WTC11 (cell line): ENCODE measurements around the gene OR13C5. TPM values are rescaled to one million over a fixed set of nuclear protein-coding genes. Genes with fewer than 3 reads are reported as not detected.

ENCODE experiments used
- ATAC-seq: fragments of 200-7000 bp; cut with Tn5 transposase; 2 replicates; pipeline ENCODE4 v1.10.0; 2021; ENCODE audit warnings: mild to moderate bottlenecking, moderate library complexity
- CTCF ChIA-PET: fragments of 300-600 bp; sonication (Branson Sonifier 250); formaldehyde crosslinking; loops from one replicate; lab custom pipeline; 2021; ENCODE audit warnings: antibody characterized with exemption; lab: Charles Lee
- POLR2A ChIA-PET: fragments of 350-600 bp; sonication (Branson Sonifier 250); formaldehyde crosslinking; loops from one replicate; lab custom pipeline; 2021; ENCODE audit warnings: antibody characterized with exemption; lab: Charles Lee
- DNase-seq: peaks from one replicate; pipeline ENCODE4 v3.0.0; 2021; ENCODE audit warnings: low spot score
- H3K27ac Mint-ChIP-seq: 2 replicates; pipeline ENCODE4 v1.8.0; 2021; ENCODE audit warnings: mixed read lengths
- H3K27me3 Mint-ChIP-seq: 2 replicates; pipeline ENCODE4 v1.8.0; 2021; ENCODE audit warnings: low read depth, mild to moderate bottlenecking, moderate library complexity, mixed read lengths
- H3K36me3 Mint-ChIP-seq: 2 replicates; pipeline ENCODE4 v1.8.0; 2021; ENCODE audit warnings: mixed read lengths
- H3K4me1 Mint-ChIP-seq: 2 replicates; pipeline ENCODE4 v1.8.0; 2022; ENCODE audit warnings: mixed read lengths
- H3K4me3 Mint-ChIP-seq: 2 replicates; pipeline ENCODE4 v1.8.0; 2021; ENCODE audit warnings: mild to moderate bottlenecking, moderate library complexity, mixed read lengths
- H3K9me3 Mint-ChIP-seq: 2 replicates; pipeline ENCODE4 v1.8.0; 2021; ENCODE audit warnings: mixed read lengths
- ATF1 ChIP-seq: sonication (generic); formaldehyde crosslinking; IDR thresholded peaks from 2 replicates; pipeline ENCODE4 v1.8.1; 2023; ENCODE audit warnings: mild to moderate bottlenecking, moderate library complexity, missing genetic modification reagents
- ESRRA ChIP-seq: sonication (generic); formaldehyde crosslinking; IDR thresholded peaks from 2 replicates; pipeline ENCODE4 v1.8.1; 2022; ENCODE audit warnings: mild to moderate bottlenecking, missing genetic modification reagents, borderline replicate concordance
- GABPB1 ChIP-seq: sonication (generic); formaldehyde crosslinking; IDR thresholded peaks from 2 replicates; pipeline ENCODE4 v1.8.1; 2023; ENCODE audit warnings: mild to moderate bottlenecking, missing genetic modification reagents
- NR3C1 ChIP-seq: sonication (generic); formaldehyde crosslinking; conservative IDR thresholded peaks from 2 replicates; pipeline ENCODE4 v1.8.1; 2023; ENCODE audit warnings: low read depth, mild to moderate bottlenecking, missing genetic modification reagents
- TEAD4 ChIP-seq: sonication (generic); formaldehyde crosslinking; IDR thresholded peaks from 2 replicates; pipeline ENCODE4 v1.8.0; 2022; ENCODE audit warnings: mild to moderate bottlenecking, missing genetic modification reagents
- ZNF232 ChIP-seq: sonication (generic); formaldehyde crosslinking; IDR thresholded peaks from 2 replicates; pipeline ENCODE4 v1.8.0; 2022; ENCODE audit warnings: mild to moderate bottlenecking, missing genetic modification reagents
- ZNF317 ChIP-seq: sonication (generic); formaldehyde crosslinking; IDR thresholded peaks from 2 replicates; pipeline ENCODE4 v1.8.1; 2023; ENCODE audit warnings: low read depth, mild to moderate bottlenecking, moderate library complexity, missing genetic modification reagents, borderline replicate concordance
- ZNF416 ChIP-seq: fragments of 250-450 bp; sonication (Bioruptor Pico); IDR thresholded peaks from 2 replicates; pipeline ENCODE4 v1.9.0; 2021; ENCODE audit warnings: mild to moderate bottlenecking, inconsistent platforms
- total RNA-seq: library from RNA; stranded (reverse); gene quantifications from 3 replicates; pipeline ENCODE4 v1.2.3, GENCODE V29; 2021
- TF ChIP-seq, protein P1 (sequence below): sonication (generic); formaldehyde crosslinking; conservative IDR thresholded peaks from 2 replicates; pipeline ENCODE4 v1.8.1; 2022; ENCODE audit warnings: mild to moderate bottlenecking, missing genetic modification reagents
- TF ChIP-seq, protein P2 (sequence below): sonication (generic); formaldehyde crosslinking; IDR thresholded peaks from 2 replicates; pipeline ENCODE4 v1.8.1; 2023; ENCODE audit warnings: mild to moderate bottlenecking, missing genetic modification reagents, moderate library complexity
- TF ChIP-seq, protein P3 (sequence below): sonication (generic); formaldehyde crosslinking; IDR thresholded peaks from 2 replicates; pipeline ENCODE4 v1.8.1; 2022; ENCODE audit warnings: mild to moderate bottlenecking, moderate library complexity, missing genetic modification reagents
- TF ChIP-seq, protein P4 (sequence below): sonication (generic); formaldehyde crosslinking; IDR thresholded peaks from 2 replicates; pipeline ENCODE4 v1.8.0; 2023; ENCODE audit warnings: missing genetic modification reagents
- TF ChIP-seq, protein P5 (sequence below): sonication (generic); formaldehyde crosslinking; IDR thresholded peaks from 2 replicates; pipeline ENCODE4 v1.8.1; 2022; ENCODE audit warnings: missing genetic modification reagents, borderline replicate concordance
- TF ChIP-seq, protein P6 (sequence below): sonication (generic); formaldehyde crosslinking; IDR thresholded peaks from 2 replicates; pipeline ENCODE4 v1.8.0; 2022; ENCODE audit warnings: mild to moderate bottlenecking, missing genetic modification reagents
- TF ChIP-seq, protein P7 (sequence below): sonication (generic); formaldehyde crosslinking; IDR thresholded peaks from 2 replicates; pipeline ENCODE4 v1.8.0; 2022; ENCODE audit warnings: missing genetic modification reagents
- TF ChIP-seq, protein P8 (sequence below): fragments of 250-450 bp; sonication (Bioruptor Pico); IDR thresholded peaks from 2 replicates; pipeline ENCODE4 v2.1.2; 2022; ENCODE audit warnings: mild to moderate bottlenecking, moderate library complexity

OR13C5 gene
- total RNA-seq, 1 experiment from 2014 or later: not detected

DNA sequence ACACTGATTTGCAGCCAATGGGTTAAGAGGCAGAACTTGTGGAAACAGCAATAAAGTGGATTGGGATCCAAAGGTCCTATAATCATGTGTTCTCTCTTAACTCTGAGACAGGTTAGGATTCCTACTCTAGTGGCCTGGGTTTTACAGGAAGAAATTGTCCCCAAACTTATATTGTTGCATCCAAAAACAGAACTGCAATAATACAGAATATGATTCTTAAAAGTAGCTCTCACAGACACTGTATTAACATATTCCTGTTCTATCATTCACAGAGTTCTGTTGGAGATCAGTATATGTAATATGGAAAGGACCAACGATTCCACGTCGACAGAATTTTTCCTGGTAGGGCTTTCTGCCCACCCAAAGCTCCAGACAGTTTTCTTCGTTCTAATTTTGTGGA, 30.3 kb downstream of the OR13C5 start, which contains the start of gene OR13C8 (continued):
- no peak for TF ChIP-seq GABPB1 (CRISPR knock-in tag)
- no peak for TF ChIP-seq ZNF317

DNA sequence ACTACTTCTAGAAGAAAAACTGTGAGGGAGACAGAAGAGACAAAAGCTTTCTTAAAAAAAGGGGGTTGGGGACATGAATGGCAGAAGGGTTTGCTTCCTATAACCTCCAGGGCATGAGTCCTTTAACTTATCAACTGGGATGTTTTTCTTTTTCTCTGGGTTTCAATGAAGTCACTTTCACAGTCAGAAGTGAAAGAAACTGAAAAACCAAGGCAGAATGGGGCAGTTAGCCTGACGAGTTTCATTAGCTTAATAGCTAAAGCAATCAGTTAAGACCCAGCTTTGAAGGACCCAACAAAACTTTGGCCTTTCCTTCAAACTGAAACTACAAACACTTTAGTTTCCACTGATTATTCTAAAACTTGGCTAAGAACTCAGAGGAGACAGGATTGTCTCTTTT, 34.9 kb downstream of the OR13C5 start:
- Mint-ChIP-seq H3K4me1 (no peaks in the 10 kb centered on the region), H3K9me3 (peaks cover 7% of the 10 kb centered on the region), H3K27ac (no peak overlapping the region), H3K36me3 (no peaks in the 10 kb centered on the region), H3K4me3 (no peak overlapping the region), H3K27me3 (no peaks in the 10 kb centered on the region)
- ChIA-PET CTCF (no interaction called here), POLR2A (no interaction called here)
- no peak for DNase-seq
- TF ChIP-seq, protein P1, sequence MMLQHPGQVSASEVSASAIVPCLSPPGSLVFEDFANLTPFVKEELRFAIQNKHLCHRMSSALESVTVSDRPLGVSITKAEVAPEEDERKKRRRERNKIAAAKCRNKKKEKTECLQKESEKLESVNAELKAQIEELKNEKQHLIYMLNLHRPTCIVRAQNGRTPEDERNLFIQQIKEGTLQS: no peak
- TF ChIP-seq ZNF232: no peak
- TF ChIP-seq, protein P2, sequence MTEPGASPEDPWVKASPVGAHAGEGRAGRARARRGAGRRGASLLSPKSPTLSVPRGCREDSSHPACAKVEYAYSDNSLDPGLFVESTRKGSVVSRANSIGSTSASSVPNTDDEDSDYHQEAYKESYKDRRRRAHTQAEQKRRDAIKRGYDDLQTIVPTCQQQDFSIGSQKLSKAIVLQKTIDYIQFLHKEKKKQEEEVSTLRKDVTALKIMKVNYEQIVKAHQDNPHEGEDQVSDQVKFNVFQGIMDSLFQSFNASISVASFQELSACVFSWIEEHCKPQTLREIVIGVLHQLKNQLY (CRISPR knock-in tag): no peak
- TF ChIP-seq NR3C1 (CRISPR knock-in tag): no peak
- TF ChIP-seq ESRRA: no peak
- TF ChIP-seq, protein P3, sequence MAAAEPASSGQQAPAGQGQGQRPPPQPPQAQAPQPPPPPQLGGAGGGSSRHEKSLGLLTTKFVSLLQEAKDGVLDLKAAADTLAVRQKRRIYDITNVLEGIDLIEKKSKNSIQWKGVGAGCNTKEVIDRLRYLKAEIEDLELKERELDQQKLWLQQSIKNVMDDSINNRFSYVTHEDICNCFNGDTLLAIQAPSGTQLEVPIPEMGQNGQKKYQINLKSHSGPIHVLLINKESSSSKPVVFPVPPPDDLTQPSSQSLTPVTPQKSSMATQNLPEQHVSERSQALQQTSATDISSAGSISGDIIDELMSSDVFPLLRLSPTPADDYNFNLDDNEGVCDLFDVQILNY: no peak
- TF ChIP-seq, protein P4, sequence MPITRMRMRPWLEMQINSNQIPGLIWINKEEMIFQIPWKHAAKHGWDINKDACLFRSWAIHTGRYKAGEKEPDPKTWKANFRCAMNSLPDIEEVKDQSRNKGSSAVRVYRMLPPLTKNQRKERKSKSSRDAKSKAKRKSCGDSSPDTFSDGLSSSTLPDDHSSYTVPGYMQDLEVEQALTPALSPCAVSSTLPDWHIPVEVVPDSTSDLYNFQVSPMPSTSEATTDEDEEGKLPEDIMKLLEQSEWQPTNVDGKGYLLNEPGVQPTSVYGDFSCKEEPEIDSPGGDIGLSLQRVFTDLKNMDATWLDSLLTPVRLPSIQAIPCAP (CRISPR knock-in tag): no peak
- TF ChIP-seq ATF1 (CRISPR knock-in tag): no peak
- TF ChIP-seq, protein P5, sequence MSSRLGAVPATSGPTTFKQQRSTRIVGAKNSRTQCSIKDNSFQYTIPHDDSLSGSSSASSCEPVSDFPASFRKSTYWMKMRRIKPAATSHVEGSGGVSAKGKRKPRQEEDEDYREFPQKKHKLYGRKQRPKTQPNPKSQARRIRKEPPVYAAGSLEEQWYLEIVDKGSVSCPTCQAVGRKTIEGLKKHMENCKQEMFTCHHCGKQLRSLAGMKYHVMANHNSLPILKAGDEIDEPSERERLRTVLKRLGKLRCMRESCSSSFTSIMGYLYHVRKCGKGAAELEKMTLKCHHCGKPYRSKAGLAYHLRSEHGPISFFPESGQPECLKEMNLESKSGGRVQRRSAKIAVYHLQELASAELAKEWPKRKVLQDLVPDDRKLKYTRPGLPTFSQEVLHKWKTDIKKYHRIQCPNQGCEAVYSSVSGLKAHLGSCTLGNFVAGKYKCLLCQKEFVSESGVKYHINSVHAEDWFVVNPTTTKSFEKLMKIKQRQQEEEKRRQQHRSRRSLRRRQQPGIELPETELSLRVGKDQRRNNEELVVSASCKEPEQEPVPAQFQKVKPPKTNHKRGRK (CRISPR knock-in tag): no peak
- no peak for ATAC-seq

DNA sequence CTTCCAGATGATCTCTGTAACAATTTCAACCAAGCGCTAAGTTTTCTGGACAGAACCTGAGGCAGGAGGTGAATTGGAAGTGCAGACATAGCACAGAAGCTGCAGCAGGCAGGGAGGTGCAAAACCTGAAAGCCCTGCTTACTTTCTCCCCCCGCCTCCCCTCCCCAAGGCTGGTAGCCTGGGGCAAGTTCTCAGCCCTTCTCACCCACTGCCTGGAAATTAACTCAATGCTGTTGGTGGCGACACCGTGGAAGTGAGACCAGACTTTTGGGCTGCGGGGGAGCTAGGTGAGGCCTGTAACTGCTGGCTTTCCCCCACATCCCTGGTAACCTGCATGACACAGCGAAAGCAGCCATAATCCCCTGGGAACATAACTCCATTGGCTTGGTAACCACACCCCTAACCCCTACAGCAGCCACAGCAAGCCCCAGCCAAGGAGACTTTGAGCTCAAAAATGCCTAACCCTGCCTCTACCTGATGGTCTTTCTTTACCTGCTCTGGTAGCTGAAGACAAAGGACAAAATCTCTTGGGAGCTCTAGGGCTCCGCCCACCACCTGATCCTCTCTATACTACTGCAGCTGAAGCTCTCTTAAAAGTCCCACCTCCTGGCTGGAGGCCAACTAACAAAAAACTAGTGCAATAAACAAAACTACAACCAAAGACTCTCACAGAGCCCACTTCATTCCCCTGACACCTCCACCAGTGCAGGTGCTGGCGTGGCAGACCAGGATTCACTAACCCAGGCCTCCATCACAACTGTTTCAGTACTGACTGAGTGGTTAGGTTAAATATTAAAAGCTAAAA, 42.2 kb downstream of the OR13C5 start:
- DNase-seq: peak; percentile 23
- peak; percentile 95 for ATAC-seq
- H3K27ac Mint-ChIP-seq: peak overlapping the region; percentile 87
- H3K4me3 Mint-ChIP-seq: no peak overlapping the region
- peaks cover 33% of the 10 kb centered on the region for H3K9me3 Mint-ChIP-seq
- peaks cover 8% of the 10 kb centered on the region for H3K4me1 Mint-ChIP-seq
- peaks cover 11% of the 10 kb centered on the region; the same call in 1 of the 2 replicates for H3K36me3 Mint-ChIP-seq
- CTCF ChIA-PET: no interaction called here
- no peaks in the 10 kb centered on the region for H3K27me3 Mint-ChIP-seq
- POLR2A ChIA-PET: no interaction called here
- TF ChIP-seq, protein P6, sequence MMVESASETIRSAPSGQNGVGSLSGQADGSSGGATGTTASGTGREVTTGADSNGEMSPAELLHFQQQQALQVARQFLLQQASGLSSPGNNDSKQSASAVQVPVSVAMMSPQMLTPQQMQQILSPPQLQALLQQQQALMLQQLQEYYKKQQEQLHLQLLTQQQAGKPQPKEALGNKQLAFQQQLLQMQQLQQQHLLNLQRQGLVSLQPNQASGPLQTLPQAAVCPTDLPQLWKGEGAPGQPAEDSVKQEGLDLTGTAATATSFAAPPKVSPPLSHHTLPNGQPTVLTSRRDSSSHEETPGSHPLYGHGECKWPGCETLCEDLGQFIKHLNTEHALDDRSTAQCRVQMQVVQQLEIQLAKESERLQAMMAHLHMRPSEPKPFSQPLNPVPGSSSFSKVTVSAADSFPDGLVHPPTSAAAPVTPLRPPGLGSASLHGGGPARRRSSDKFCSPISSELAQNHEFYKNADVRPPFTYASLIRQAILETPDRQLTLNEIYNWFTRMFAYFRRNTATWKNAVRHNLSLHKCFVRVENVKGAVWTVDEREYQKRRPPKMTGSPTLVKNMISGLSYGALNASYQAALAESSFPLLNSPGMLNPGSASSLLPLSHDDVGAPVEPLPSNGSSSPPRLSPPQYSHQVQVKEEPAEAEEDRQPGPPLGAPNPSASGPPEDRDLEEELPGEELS: no peak
- TF ChIP-seq, protein P7, sequence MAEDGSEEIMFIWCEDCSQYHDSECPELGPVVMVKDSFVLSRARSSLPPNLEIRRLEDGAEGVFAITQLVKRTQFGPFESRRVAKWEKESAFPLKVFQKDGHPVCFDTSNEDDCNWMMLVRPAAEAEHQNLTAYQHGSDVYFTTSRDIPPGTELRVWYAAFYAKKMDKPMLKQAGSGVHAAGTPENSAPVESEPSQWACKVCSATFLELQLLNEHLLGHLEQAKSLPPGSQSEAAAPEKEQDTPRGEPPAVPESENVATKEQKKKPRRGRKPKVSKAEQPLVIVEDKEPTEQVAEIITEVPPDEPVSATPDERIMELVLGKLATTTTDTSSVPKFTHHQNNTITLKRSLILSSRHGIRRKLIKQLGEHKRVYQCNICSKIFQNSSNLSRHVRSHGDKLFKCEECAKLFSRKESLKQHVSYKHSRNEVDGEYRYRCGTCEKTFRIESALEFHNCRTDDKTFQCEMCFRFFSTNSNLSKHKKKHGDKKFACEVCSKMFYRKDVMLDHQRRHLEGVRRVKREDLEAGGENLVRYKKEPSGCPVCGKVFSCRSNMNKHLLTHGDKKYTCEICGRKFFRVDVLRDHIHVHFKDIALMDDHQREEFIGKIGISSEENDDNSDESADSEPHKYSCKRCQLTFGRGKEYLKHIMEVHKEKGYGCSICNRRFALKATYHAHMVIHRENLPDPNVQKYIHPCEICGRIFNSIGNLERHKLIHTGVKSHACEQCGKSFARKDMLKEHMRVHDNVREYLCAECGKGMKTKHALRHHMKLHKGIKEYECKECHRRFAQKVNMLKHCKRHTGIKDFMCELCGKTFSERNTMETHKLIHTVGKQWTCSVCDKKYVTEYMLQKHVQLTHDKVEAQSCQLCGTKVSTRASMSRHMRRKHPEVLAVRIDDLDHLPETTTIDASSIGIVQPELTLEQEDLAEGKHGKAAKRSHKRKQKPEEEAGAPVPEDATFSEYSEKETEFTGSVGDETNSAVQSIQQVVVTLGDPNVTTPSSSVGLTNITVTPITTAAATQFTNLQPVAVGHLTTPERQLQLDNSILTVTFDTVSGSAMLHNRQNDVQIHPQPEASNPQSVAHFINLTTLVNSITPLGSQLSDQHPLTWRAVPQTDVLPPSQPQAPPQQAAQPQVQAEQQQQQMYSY (CRISPR knock-in tag): no peak
- TF ChIP-seq ZNF416 (no peak), TEAD4 (CRISPR knock-in tag) (no peak)
- TF ChIP-seq, protein P4 (CRISPR knock-in tag): no peak
- TF ChIP-seq, protein P8, sequence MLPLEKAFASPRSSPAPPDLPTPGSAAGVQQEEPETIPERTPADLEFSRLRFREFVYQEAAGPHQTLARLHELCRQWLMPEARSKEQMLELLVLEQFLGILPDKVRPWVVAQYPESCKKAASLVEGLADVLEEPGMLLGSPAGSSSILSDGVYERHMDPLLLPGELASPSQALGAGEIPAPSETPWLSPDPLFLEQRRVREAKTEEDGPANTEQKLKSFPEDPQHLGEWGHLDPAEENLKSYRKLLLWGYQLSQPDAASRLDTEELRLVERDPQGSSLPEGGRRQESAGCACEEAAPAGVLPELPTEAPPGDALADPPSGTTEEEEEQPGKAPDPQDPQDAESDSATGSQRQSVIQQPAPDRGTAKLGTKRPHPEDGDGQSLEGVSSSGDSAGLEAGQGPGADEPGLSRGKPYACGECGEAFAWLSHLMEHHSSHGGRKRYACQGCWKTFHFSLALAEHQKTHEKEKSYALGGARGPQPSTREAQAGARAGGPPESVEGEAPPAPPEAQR (CRISPR knock-in tag): no peak
